Skin epidermis (tissue), 12 donors: ENCODE data around the gene RPS27L.

Source experiments
- H3K27ac ChIP-seq, 21 experiments: fragments of 200-600 bp; sonication (generic) in 11 of 21; one replicate each; pipeline ENCODE4 v1.5.0; 2020; ENCODE audit warnings: mild to moderate bottlenecking in 3 of 21, inconsistent platforms in 2 of 21, moderate library complexity in 2 of 21
- H3K4me3 ChIP-seq, 7 experiments: fragments of 200-600 bp; sonication (generic) in 2 of 7; one replicate each; pipeline ENCODE4 v1.5.0; 2020; ENCODE audit warnings: inconsistent platforms in 2 of 7, mild to moderate bottlenecking in 2 of 7, moderate library complexity in 1 of 7

Gene RPS27L

DNA sequence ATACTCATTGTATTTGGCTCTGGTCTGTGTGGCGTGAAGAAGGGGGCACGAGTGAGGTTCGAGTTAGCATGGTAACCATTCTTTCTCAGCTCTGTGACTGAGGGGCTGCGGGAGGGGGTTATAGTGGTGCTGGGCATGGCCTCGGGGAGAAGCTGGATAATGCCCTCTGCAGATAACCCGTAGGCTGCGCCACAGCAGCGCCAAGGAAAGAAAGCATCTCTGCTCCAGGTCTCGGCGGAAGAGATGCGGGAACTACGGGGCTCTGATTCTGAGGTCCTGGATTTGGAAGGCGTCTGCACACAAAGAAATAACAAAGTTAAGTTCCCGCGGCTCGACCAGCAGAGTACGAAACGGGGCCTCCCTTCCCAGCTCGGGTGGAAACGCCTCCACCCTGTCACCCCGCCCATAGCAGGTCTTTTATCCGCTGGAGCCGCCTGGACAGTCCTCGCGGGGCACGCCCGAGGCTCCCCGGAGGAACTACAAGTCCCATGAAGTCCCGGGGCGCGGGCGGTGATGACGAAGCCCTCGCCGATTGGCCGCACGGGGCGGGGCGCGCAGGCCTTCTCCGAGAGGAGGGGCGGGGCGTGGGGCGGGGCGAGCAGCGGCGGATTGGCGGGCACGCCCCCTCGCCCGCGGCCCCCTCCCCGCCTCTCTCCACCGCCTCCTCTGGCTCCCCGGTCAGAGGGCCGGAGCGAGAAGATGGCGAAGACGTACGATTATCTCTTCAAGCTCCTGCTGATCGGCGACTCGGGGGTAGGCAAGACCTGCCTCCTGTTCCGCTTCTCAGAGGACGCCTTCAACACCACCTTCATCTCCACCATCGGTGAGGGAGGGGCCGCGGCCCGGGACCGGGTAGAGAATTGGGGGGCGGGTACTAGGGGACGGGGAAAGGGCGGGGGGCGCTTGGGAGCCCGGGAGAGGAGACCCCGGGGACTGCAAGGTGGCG, 31.9 kb upstream of the RPS27L start, which contains the start of gene RAB8B:
Gene RAB8B (plus strand): TSS at position 681 of the 946 bp plus-strand sequence. CDS start 19 bp downstream, at position 700.
- peak within 1 kb of the TSS; percentile 65 to 93 (median 87) for H3K4me3 ChIP-seq
- peak within 1 kb of the TSS; percentile 74 to 96 (median 89) for H3K27ac ChIP-seq

DNA sequence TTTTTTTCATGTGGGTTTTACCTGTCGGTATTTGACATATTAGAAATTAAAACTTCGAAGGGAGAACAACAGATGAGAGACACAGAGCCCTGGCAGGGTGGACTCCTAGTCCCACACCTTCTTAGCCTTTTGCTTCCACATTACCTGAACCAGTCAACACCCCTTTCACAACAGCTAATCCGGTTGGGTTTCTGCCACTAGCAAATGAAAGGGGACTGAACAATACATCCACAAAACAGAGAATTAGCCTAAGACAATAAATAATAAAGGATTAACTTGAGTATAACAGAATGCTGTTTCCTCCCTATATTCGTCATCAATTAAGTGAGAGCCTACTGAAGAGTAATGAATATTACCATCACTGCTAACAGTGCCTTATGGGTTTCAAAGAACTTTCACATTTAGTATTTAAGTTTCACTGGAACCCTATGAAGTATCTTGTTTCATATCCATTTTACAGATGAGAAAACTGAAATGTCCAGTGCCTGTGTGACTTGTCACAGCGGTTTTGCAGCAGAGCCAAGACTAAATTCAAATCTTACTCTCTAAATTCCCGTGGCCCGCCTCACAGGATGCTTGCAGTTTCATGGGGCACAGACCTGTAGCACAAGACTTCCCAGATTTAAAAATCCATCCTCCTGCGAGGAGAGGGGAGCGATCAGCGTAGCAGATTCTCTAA, 31.1 kb upstream of the RPS27L start:
- Histone ChIP-seq H3K4me3 (peak overlapping the region; percentile 65 to 93 (median 87)), H3K27ac (peak overlapping the region in 19 of 21 experiments; percentile 53 to 96 (median 87))

DNA sequence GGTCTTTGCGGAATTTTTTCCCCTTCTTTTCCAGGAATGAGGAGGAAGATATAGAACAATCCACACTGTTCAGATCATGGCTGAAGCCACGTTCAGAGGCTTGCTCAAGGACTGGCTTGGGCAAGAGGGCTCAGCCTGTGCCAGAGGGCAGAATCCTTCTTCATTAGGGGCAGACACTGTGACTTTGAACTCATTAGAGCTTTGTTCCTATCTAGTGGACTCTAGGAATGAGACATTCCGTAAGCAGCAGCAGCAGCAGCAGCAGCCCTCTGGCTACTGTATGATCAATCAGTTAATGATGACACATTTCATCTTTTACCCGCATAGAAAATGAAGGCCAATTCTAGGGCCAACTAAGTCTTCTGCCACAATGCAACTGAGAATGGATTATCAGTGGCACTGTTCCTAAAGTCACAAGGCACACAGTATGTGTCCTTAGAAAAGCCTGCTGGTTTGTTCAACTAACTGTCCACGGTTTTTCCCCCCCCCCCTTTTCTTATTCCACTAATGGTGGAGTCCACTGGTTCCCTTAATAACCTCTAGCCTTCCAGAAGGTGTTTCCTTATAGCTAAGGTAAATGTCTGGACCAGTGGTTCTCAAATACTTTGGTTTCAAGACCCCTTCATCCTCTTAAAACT, 30.4 kb upstream of the RPS27L start:
- no peak overlapping the region for H3K4me3 ChIP-seq
- H3K27ac ChIP-seq, result no peak overlapping the region

DNA sequence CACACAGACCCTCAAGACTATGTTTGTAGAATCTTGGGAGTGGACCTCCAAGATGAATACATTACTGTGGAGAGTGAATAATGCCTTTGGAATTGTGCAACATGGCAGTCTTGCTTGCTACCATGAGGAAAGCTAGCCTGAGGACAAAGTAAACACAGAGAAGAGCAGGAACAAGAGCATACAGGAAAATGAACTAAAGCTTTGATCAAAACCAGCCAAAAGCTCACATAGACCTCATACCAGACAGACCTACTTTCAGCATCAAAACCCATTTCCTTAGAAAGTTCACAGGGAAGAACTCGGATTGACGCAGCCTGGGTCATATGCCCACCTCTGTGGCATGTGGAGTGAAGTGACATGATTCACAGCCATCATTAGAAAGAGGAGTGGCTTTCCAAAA, 28.8 kb upstream of the RPS27L start:
- peak overlapping the region in 2 of 21 experiments; percentile 6 to 63 for H3K27ac ChIP-seq
- no peak overlapping the region for H3K4me3 ChIP-seq

DNA sequence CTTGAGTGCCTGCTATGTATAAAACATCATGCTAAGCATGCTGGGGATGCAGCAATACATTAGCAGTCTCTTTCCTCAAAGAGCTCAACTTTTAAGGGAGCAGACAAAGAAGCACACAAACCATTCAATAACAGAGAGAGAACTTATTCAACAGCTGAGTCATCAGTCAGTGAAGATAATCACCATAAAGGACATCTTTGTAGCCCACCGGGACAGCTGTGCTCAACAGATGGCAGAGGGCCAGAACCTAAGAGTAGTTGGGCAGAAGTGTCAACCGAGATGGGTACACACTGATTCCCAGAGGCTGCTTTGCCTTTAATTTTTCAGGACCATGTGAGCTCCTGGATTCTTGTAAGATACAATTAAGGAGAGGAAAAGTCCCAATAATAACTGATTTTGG, 27.9 kb upstream of the RPS27L start:
- no peak overlapping the region for H3K4me3 ChIP-seq
- H3K27ac ChIP-seq, result peak overlapping the region in 1 of 21 experiments; percentile 62

DNA sequence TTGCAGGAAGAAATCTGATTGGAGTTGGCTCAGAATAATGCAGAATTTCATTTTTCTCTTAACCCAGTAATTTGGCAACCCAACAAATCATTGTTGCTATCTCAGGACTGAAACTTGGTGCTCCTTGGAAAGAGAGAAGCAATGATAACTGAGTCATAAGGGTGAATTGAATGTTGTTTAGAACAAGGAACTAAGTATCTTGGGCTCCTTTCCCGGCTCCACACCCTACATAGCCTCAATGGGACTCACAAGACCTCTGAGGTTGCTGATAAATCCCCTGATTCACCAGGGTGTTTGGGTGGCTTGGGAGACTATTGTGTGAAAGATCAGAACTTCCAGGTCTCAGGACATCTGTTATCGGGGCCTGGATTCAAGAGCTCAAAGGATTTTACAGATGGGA, 24.4 kb upstream of the RPS27L start:
- no peak overlapping the region for H3K4me3 ChIP-seq
- H3K27ac ChIP-seq, result no peak overlapping the region

DNA sequence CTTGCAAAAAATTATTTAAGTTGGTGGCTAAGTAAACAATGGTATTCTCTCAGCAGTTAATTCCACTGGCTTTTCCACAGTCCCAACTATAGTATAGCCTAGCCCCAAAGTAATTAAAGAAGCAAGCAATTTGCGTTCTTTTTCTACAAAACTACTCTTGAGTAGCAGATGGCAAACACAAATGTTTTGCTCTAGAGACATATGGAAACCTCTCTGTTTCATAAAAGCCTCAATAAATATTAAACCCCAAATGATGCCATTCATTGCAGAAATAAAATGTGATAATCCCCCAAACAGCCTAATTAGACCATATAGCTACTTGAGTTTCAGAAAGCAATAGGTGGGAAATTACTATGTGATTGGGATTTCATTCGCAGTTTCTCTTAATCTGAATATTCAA, 23.5 kb upstream of the RPS27L start:
- Histone ChIP-seq H3K27ac (no peak overlapping the region), H3K4me3 (no peak overlapping the region)

DNA sequence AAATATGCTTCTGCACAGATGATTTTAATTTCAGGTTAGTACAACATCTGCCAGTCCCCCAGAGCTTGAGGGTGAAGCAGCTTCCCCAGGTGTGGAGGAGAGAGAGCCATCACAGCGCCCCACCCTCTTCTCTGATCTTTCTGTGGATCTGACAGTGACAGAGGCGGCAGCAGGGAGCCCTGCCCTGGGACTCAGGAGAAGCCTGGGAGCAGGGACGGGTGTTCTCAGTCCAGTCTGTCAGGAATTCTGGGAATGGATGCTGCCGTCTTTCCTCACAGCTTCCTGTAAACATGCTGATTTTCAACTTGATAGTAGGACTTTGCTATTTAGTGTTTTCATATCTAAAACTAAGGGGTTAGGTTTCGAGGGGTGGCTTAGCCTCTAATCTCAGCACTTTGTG, 20.8 kb upstream of the RPS27L start:
- no peak overlapping the region for H3K27ac ChIP-seq
- no peak overlapping the region for H3K4me3 ChIP-seq

DNA sequence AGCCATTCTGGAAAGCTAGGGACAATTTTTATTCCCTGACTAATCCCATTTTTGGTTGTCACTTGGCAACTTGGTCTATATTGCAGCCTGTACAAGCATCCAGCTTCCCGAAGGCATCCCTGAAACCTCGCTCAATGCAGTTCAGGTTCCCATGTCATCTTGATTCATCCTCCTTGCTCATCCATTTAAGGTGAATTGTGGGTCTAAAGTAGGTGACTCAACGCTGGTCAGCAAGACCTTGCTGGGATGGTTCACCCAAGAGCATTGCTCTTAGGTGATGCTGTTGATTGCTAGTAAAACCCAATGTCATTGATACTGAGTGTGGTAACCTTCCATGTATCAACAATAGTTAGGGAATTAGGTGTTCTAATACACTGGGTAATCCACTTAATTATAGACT, 19.0 kb upstream of the RPS27L start:
- H3K27ac ChIP-seq, result no peak overlapping the region
- H3K4me3 ChIP-seq, result no peak overlapping the region

DNA sequence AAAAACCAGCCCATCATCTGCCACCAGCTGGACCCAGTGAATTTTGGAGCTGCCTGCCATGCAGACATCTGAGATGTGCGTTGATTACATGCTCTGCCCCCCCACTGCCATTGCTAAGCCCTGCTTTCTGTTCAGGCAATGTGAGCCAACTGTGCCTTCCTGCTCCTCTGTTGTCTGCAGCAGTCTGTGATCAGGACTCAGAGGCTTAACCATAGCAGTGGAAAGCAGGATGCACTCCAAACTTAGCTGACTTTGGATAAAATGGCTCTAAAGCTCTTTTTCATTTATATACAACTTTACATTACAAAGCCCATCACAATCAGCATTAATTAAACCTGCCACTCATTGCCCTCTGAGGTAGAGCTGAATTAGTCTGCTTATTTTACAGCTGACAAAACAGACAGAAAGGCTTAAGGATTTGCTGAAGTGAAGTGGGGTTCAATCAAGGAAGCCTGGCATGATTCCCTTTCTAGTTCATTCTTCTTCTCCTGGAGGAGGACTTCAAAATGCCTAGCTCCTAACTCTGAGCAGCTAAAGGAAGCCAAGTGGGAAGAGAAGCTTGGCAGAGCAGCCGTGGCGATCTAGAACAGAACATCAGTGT, 15.7 kb upstream of the RPS27L start:
- Histone ChIP-seq H3K27ac (no peak overlapping the region), H3K4me3 (no peak overlapping the region)

DNA sequence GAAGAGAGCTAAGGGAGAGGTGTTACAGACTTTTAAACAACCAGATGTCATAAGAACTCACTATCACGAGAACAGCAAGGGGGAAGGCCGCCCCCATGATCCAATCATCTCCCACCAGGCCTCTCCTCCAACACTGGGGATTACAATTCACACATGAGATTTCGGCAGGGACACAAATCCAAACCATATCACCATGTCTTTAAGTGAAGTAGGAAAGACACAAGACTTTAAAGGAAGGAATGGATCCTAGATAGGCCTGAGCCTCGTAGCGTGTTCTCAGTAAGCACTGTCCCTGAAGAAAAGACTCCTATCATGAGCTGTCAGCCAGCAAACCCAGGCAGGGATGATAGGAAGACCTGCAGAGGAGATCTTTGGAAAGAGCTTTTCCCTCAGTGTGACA, 15.1 kb upstream of the RPS27L start:
- H3K4me3 ChIP-seq, result no peak overlapping the region
- H3K27ac ChIP-seq, result no peak overlapping the region

DNA sequence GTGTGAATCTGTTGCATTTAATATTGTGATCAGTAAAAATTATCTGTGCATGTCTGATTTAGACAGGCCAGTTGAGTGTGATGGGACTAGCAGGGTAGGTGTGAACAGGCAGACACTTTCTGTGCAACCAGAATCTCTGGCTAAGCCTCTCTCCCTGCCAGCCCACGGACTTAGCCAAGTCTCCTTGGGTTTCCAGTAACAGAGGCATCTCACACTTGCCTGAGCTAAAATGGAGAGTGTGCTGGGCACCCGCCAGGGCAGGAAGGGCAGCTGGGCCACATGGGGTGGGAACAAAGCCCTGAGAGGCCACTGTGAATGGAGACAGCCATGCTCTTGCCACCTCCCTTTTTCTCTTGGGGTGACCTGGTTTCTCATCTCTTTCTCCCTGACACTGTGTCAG, 12.5 kb upstream of the RPS27L start:
- H3K4me3 ChIP-seq, result no peak overlapping the region
- no peak overlapping the region for H3K27ac ChIP-seq

DNA sequence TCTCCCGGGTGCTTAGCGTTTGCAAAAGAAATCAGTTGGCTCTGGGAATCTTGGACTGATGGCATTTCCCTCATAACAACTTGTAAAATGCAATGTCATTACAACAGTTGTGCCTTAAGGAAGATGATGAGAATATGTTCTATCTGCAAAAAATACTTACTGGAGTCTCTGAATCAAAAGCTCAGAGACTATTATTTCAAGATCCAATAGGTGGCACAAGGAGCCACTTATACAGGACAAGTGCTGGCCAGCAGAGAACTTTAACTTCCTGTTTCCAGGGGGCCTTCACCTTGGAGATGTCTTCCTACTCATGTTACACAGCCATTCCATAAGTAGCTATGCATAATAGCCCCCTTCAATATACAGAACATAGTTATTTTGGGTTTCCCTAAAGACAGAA, 8.9 kb upstream of the RPS27L start:
- no peak overlapping the region for H3K4me3 ChIP-seq
- H3K27ac ChIP-seq, result no peak overlapping the region

DNA sequence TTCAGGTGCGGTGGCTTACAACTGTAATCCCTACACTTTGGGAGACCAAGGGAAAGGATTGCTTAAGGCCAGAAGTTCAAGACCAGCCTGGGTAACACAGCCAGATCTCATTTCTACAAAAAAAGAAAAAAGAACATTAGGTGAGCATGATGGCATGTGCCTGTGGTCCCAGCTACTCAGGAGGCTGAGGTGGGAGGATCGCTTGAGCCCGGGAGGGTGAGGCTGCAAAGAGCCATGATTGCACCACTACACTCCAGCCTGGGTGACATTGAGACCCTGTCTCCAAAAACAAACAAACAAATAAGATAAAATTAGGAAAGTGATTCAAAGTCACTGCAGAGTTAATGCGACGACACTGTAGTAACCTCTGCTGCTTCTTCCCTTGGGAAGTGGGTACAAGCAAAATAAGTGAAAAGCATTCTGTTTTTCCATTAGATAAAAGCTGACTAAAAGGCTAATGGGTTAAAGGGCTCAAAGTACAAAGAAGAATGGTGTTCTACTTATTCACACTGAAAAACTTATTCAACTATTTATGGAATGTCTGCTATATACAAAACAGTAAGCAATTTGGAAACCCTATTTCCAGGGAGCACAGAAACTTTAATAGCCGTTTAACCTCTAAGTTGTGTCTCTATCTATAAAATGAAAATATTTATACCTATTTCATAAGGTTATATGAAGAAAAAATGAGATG, 8.0 kb upstream of the RPS27L start:
- Histone ChIP-seq H3K4me3 (no peak overlapping the region), H3K27ac (no peak overlapping the region)

DNA sequence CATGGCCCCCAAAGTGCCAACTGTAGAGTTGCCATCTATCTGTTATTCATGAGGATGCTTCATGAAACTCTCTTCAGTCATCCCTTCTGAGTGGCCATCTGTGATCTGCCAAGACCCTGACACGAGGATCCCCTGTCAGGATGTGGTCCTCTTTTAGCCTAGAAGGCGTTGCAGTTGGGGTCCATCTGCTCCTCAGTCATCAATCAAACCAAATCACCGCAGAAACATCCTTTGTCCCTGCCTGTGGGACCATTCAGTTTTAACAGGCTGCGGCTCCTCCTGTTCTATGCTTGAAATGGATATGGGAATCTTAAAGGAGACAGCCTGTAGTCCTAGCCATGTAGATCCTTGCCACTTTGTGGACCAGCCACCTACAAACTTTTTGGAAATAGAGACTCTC, 5.9 kb upstream of the RPS27L start:
- Histone ChIP-seq H3K4me3 (no peak overlapping the region), H3K27ac (no peak overlapping the region)

DNA sequence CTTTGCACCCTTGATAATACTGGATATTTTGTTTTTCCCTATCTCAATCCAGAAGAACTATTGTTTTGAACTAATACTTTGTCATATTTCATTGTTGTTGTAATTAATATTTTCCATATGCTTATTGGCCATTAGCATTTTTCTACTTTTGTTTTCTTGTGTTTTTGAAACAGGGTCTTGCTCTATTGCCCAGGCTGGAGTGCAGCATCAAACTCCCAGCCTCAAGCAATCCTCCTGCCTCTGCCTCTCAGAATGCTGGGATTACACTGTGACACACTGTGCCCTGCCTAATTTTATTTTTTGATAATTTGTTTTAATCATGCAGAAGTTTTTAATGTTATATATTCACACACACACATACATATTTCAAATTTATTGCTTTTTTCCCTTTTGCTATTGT, 3.4 kb upstream of the RPS27L start:
- Histone ChIP-seq H3K4me3 (no peak overlapping the region), H3K27ac (no peak overlapping the region)

DNA sequence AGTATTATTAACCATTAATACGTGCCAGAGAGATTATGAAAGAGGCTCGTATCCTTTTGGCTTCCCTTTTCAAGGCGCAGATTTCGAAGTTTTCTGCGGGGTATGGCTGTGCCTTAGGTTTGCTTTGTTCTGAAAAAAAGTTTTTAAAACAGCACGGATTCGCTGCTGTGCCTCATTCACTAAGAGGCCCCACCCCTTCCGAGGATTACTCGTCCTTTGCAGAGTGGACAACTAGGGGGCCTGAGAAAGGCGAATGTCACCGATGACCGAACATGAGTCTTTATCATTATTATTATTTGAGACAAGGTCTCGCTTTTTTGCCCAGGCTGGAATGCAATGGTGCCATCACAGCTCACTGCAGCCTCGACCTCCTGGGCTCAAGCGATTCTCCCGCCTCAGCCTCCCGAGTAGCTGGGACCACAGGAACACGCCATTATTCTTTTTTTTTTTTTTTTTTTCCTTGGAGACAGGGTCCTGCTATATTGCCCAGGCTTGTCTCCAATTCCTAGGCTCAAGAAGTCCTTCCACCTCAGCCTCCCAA, 684 bp upstream of the RPS27L start:
- Histone ChIP-seq H3K27ac (peak overlapping the region; percentile 80 to 99 (median 96)), H3K4me3 (peak overlapping the region; percentile 47 to 94 (median 73))

DNA sequence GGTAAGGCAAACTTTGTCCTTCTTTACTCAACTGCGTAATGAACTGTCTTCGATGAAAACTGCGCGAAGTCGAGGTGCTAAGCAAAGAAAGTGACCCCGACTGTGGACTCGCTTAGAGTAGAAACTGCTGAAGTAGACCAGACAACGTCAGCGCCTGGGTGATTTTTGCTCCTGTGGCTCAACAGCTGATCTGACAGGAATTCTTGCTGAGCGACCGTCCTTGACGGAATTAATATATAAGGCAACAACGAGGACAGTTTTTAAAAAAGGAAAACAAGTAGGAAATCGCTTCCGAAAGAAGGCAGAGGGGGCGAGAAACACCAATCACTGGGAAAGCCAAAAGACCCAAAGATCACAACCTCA, 541 bp downstream of the RPS27L start:
- Histone ChIP-seq H3K4me3 (peak overlapping the region; percentile 47 to 94 (median 73)), H3K27ac (peak overlapping the region; percentile 80 to 99 (median 96))

DNA sequence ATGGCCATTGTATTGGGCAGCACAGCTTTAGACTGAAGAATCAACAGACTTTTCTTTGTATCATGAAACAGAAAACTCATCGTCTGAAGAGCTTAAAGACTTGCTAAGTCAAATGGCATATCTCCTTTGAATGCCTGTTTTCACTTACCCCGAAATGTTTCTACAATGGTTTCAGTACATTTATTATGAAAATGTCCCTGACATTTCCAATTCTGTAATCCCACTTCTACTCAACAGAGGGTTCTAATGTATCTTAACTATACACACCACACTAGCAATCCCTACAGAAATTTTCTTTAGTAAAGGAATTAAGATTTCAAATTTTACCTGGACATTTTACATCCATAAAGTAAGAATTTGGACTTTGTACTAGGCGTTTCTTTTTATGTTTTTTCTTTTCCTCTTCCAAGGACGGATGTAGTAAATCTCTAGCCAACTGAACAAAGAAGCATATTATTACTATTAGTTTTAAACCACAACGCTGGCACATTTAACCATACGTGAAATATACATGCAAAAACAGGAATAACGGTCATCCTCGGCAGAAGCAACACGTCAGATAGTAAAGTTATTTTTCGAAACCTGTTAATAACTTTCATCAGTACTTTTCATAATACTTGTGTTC, 1.1 kb downstream of the RPS27L start:
- Histone ChIP-seq H3K27ac (peak overlapping the region in 20 of 21 experiments; percentile 80 to 99 (median 96)), H3K4me3 (peak overlapping the region; percentile 47 to 94 (median 73))
